DMS 273 treated with DMSO at 0.1 percent for 48 hours (cell line): ENCODE data around the gene AGPAT1.
A peak's percentile ranks its signal among the peaks of the same experiment; 100 is the strongest.
"Not testable (repeated sequence)": the region's sequence is repeated elsewhere in the genome, so short reads cannot be mapped to it uniquely, and the experiment has no call there.

ENCODE experiments used
- DNase-seq: peaks from one replicate; lab custom pipeline; 2025; lab: John Stamatoyannopoulos, UW

The AGPAT1 gene

GRCh38 chr6:32186151-32186840 is 10.4 kb upstream of the AGPAT1 start:
- not testable (repeated sequence) for DNase-seq

DNA sequence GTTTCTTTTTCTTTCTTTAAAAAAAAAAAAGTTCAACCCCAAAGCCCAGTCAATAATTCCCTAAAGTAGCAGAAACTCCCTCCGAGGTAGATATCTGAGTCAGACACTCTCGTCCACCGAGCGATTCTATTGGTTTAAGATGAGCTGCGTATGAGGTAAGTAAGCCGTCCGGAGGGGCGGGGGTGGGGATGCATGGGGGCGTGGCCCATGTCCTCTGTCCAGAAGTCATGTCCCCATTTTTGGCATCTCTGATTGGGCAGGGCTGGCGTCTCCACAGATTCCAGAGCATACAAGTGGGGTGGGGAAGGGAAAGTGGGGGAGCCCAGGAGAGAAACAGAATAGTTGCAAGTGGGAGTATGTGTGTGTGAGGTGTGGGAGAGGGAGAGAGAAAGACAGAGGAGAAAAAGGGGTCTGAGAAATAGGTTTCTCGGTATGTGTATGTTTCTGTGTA is 9.8 kb upstream of the AGPAT1 start:
- not testable (repeated sequence) for DNase-seq

GRCh38 chr6:32184084-32184640 is 8.3 kb upstream of the AGPAT1 start, which contains the start of gene AGER:
Gene AGER, minus strand, starts transcription at chr6:32184253. Its CDS starts 31 bp downstream, at chr6:32184222.
- no peak for DNase-seq

DNA sequence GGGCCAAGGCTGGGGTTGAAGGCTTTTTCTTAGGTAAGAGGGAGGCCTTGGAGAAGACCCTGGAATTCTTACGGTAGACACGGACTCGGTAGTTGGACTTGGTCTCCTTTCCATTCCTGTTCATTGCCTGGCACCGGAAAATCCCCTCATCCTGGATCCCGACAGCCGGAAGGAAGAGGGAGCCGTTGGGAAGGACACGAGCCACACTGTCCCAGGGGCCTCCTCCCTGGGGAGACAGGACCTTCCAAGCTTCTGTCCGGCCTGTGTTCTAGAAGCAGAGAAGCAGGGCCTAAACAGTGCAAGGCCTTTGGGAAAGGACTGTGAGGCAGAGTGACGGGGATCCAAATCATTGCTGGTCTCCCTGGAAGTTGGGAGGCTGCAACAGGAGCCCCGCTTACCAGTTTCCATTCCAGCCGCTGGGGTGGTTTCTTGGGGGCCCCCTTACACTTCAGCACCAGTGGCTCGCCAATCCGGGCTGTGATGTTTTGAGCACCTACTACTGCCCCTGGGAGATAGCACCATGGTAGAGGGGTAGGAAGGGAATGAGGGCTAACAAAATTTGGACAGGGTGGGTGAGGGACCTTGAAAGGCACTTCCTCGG is 7.7 kb upstream of the AGPAT1 start:
- no peak for DNase-seq

- no peak for DNase-seq
Measured at GRCh38 chr6:32183030-32183429, 7.1 kb upstream of the AGPAT1 start.

DNA sequence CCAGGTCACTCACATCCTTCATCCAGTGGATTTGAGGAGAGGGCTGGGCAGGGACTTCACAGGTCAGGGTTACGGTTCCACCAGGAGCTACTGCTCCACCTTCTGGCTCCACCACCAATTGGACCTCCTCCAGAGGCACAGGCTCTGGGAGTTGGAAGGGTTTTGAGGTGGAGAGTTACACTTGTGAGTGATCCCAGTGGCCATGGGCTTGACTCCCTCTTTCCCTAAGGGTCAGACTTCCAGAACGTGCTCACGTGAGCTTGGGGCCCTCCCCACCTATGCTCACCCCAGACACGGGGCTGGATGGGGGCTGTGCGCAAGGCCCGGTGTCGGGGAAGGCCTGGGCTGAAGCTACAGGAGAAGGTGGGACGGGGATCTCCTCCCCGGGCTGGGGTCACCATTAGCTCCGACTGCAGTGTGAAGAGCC is 6.7 kb upstream of the AGPAT1 start:
- DNase-seq, result no peak

- no peak for DNase-seq
Measured at GRCh38 chr6:32181915-32182529, 6.1 kb upstream of the AGPAT1 start.

- no peak for DNase-seq
Measured at GRCh38 chr6:32181148-32181702, 5.3 kb upstream of the AGPAT1 start.

DNA sequence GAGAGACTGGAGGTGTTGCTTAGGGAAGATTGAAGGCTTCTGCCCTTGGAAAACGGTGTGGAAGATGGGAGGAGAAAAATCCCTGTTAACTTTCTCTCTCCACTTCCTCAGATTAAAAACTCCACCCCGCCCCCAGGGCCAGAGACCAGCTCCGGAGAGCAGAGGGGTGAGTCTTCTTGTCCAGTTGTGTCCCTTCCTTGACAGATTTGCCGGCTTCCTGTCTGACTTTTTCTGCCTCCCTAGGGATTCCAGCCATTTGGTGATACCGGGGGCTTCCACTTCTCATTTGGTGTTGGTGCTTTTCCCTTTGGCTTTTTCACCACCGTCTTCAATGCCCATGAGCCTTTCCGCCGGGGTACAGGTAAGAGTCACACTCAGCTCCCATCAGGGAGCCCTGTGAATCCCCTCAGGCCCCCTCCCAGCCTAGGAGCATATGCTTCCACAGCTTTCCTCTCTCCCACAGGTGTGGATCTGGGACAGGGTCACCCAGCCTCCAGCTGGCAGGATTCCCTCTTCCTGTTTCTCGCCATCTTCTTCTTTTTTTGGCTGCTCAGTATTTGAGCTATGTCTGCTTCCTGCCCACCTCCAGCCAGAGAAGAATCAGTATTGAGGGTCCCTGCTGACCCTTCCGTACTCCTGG is 4.0 kb upstream of the AGPAT1 start:
- no peak for DNase-seq

- DNase-seq, result no peak
Measured at GRCh38 chr6:32178547-32179440, 2.9 kb upstream of the AGPAT1 start.

- peak; percentile 100 for DNase-seq
Measured at GRCh38 chr6:32177788-32178546, 2.1 kb upstream of the AGPAT1 start, which contains the start of gene RNF5. Gene RNF5, plus strand, starts transcription at chr6:32178405. Its CDS starts 107 bp downstream, at chr6:32178512.

DNA sequence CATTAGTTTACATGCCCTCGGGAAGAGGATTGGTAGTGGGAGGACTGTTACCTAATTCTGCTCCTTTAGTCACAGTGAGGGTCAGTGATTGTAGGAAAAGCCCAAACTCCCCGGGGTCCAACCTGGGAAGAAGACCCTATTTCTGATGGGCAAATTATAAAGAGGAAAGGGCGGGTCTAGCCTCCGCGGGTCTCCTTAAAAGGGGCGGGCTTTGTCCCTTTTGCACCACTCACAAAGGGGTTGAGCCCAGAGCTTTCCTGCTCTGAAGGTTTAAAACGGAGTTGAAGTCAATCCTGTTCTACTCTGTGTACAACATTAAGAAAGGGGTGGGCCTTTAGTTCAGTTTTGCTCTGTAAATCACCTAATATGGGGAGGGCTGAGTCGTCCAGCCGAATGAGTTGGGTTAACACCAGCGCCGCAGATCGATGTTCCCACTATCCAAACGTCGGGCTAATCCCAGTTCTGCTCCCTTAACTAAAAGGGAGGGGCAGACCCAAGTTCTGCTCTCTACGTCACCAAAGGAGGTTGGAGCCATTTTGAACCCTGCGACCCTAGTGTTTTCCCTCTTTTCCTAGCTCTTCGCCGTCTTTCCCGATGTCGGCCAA is 1.4 kb upstream of the AGPAT1 start:
- no peak for DNase-seq

DNA sequence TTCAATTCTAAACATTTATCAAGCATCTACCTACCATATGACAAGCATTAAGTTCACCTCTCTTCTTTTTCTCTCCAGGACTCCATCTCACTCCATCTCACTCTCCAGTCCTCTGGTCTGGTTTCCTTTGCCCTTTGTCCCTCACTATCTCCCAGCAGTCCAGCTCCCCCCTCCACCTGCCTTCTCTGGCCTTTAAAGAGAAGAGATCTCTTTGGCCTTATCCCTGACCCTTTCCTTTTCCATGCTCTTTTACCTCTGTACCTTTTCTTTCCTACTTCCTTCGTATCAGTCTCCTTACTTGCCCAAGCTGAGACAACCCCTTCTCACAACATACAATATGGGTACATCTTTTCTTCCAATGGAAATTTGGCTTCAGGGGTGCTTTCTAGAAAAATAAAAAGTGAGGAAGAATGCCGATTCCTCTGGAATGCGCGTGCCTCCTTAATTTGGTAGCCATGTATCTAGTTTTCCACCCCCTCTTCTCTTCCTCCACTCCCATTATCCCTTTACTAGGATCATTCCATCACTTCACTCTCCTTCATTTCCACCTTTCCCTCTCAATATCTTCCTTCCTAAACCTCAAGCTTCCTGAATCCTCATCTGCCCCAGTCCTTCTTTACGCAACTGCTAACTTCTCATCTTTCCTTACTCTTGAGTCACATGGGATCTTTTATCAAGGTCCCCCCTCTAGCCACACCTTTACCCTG is 745 bp upstream of the AGPAT1 start:
- no peak for DNase-seq

DNA sequence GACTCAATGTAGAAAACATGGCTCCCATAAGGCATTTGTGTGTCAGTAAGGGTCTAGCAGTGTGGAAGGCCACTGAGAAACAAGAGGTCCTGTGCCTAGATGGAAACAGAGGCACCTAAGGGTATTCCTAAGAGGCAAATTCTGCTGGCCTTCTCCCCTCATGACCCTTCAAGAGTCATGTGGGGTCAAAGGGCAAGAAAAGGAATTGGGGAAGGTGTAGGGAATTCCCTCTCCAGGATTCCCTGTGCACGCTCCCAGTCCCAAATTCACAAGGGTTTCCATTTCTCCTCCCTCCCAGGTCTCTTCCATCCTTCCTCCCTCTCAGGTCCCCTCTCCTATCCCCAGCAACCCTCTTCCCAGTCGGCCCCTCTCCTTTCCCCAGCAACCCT is 568 bp downstream of the AGPAT1 start:
- no peak for DNase-seq

GRCh38 chr6:32174416-32174815 is 1.5 kb downstream of the AGPAT1 start:
- DNase-seq, result no peak

DNA sequence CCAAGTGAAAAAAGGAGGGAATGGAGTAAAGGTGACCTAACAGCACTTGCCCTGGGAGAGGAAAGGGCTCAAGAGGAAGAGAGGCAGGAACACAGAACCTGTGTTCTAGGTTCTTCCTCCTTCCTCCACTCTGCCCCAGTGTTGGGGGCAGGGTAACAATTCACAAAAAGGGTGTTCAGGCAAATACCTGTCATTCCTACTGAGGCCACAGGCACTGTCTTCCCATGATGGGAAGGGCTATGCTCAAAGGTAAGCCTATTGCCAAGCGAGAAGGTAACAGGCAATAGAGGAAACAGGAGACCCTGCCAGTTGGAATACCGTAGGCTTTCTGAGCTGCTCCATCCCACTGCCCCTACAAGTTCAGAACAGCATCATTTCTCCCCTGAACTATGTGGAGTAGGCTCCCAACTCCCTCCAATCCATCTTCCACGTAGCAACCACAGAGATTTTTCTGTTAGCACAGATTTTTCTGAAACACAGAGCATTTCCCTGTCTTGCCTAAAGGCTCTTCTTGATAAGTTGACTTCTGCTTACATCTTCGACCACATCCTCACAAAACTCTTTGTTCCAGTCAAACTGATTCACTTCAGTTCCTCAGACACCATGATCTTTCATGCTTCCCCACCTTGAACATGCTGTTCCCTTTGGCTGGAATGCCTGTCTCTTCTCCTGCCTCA is 2.7 kb downstream of the AGPAT1 start:
- DNase-seq, result no peak

- DNase-seq, result no peak
Measured at GRCh38 chr6:32171234-32171633, 4.7 kb downstream of the AGPAT1 start.

GRCh38 chr6:32170294-32170693 is 5.6 kb downstream of the AGPAT1 start:
- DNase-seq, result no peak
